ENCODE data around the gene GH1. TPM values are rescaled to one million over a fixed set of nuclear protein-coding genes. Genes with fewer than 3 reads are reported as not detected.
"Not testable (repeated sequence)": the region's sequence is repeated elsewhere in the genome, so short reads cannot be mapped to it uniquely, and the experiment has no call there.

The GH1 gene
- total RNA-seq, 1 experiment from 2014 or later: not detected

DNA sequence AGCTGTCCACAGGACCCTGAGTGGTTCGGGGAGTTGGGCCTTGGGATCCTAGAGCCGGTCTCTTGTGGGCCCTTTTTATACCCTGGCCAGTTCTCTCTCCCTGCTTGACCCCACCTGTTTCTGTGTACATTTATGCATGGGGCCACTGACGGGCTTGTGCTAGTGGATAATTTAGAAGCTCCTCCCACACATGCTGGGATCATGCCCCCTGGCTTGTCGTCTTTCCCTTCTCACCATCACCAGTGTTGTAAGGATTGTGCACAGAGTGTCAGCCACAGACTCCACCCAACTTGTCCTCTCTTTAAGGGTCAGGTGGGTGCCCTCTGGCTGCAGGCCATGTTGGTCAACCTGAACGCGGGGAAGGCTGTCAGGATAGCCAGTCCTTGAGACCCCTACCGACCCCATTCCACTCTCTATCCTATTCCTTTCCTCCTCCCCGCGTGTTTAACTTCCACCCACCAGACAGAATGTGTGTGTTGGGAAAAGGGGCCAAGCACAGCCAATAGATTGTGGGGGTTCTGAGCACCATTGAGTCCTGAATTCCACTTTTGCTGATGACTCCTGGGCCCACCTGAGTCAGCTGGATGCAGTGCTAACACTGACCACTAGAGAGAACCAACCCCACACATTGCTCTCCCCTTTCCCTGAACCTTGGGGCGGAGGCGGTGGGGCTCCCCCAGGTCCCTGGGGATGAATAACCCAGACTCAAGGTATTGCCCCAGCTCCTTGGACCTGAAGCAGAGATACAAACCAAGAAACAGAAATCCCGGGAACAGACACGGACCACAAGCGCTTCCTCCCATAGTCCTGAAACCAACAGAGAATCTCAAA, 21.9 kb downstream of the GH1 start, which contains the start of gene CSH1:
Gene CSH1 (minus strand): TSS at position 51 of the 831 bp plus-strand sequence. CDS start 63 bp downstream, outside the sequence.
- H3K36me3 ChIP-seq (ENCODE audit: control insufficient read depth, insufficient read depth, low read length); DNase-seq (ENCODE audit: low read depth, low spot score); BruUV-seq (replicated peaks); H3K9me3 ChIP-seq (ENCODE audit: control insufficient read depth, insufficient read depth, low read depth, low read length); H3K4me1 ChIP-seq (ENCODE audit: control insufficient read depth, insufficient read depth, low read length); H3K27me3 ChIP-seq (ENCODE audit: control insufficient read depth, insufficient read depth, low read length); intact Hi-C loops (cut with micrococcal nuclease; ENCODE audit: unreplicated experiment); ATAC-seq; H3K27ac ChIP-seq (ENCODE audit: low read length); POLR2A ChIA-PET; CTCF ChIA-PET; in situ Hi-C loops (cut with HindIII; ENCODE audit: low pct_unique_long_range_greater_than_20kb, low sequenced_read_pairs); H3K4me3 ChIP-seq (ENCODE audit: low read depth in 2 of 2, low read length in 2 of 2): not testable (repeated sequence)

DNA sequence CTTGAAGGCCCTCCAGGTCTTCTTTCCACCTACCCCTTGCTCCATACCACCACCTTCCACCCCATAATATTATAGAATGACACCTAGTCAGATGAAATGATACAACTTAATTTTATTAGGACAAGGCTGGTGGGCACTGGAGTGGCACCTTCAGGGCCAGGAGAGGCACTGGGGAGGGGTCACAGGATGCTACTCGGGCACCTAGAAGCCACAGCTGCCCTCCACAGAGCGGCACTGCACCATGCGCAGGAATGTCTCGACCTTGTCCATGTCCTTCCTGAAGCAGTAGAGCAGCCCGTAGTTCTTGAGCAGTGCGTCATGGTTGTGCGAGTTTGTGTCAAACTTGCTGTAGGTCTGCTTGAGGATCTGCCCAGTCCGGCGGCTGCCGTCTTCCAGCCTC, 23.8 kb downstream of the GH1 start:
- CTCF ChIA-PET; BruUV-seq (replicated peaks); DNase-seq (ENCODE audit: low read depth, low spot score): not testable (repeated sequence)

DNA sequence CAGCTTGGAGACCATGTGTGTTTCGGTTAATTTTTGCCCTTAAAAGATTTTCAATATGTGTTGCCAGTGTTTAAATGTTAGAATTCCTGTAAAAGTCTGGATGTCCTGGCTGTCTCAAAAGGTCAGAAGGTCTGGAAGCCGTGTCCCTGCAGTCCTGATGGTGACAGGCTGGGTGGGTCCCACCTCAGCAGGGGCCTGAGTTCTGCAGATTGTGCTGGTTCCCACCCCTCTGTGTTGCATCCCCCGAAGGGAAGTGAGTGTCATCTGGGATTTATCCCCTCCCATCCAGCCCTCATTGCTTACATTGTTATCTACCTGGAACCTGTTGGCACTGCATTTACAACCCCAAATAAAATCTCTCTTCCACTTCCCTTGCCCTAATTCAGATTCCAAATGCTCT, 24.6 kb downstream of the GH1 start:
- in situ Hi-C loops (cut with HindIII; ENCODE audit: low pct_unique_long_range_greater_than_20kb, low sequenced_read_pairs); BruUV-seq (replicated peaks); H3K27me3 ChIP-seq (ENCODE audit: control insufficient read depth, insufficient read depth, low read length); H3K4me3 ChIP-seq (ENCODE audit: low read depth in 2 of 2, low read length in 2 of 2); ATAC-seq; H3K4me1 ChIP-seq (ENCODE audit: control insufficient read depth, insufficient read depth, low read length); DNase-seq (ENCODE audit: low read depth, low spot score); intact Hi-C loops (cut with micrococcal nuclease; ENCODE audit: unreplicated experiment); H3K36me3 ChIP-seq (ENCODE audit: control insufficient read depth, insufficient read depth, low read length); H3K9me3 ChIP-seq (ENCODE audit: control insufficient read depth, insufficient read depth, low read depth, low read length); POLR2A ChIA-PET; H3K27ac ChIP-seq (ENCODE audit: low read length): not testable (repeated sequence)
- CTCF ChIA-PET: interaction anchor here (0.6 kb wide), 1 partner anchor 12 kb away, joined by 4 read pairs; the partner anchor contains the start of gene GH2

More for the DNA sequence above, 23.8 kb downstream of the GH1 start:
- POLR2A ChIA-PET; ATAC-seq; H3K4me1 ChIP-seq (ENCODE audit: control insufficient read depth, insufficient read depth, low read length); H3K36me3 ChIP-seq (ENCODE audit: control insufficient read depth, insufficient read depth, low read length); intact Hi-C loops (cut with micrococcal nuclease; ENCODE audit: unreplicated experiment); H3K27ac ChIP-seq (ENCODE audit: low read length); H3K4me3 ChIP-seq (ENCODE audit: low read depth in 2 of 2, low read length in 2 of 2); in situ Hi-C loops (cut with HindIII; ENCODE audit: low pct_unique_long_range_greater_than_20kb, low sequenced_read_pairs); H3K27me3 ChIP-seq (ENCODE audit: control insufficient read depth, insufficient read depth, low read length); H3K9me3 ChIP-seq (ENCODE audit: control insufficient read depth, insufficient read depth, low read depth, low read length): not testable (repeated sequence)

DNA sequence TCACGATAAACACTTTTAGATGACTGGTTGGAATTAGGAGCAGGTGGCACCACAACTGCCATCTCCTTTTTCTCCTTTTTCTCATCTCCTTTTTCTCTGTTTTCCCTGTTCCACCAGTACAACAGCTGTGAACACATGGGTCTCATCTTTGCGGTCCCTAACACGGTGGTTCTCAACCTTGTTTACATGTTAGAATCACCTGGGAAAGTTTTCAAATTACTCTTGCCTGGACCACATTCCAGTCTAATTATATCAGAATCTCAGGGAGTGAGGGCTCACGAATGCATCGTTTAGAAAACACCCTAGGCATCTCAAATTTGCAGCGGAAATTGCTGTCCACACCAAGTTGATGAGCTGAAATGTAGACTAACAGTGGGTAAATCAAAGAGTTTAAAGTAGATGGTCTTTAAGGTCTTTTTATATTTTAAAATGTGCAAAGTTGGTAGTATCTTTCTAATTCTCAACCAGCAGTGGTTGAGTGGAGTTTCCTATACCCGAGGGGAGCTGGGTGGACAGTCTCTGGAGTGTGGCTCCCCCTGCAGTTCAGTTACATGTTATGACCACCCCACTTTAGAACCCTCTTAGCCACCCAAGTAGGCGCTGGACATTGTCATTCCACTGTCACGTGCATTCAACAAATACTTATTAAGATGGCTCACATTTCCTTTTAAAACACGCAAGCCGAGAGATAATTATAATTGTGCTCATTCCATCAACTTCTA, 26.2 kb downstream of the GH1 start:
- intact Hi-C loops (cut with micrococcal nuclease; ENCODE audit: unreplicated experiment); H3K4me3 ChIP-seq (ENCODE audit: low read depth in 2 of 2, low read length in 2 of 2); in situ Hi-C loops (cut with HindIII; ENCODE audit: low pct_unique_long_range_greater_than_20kb, low sequenced_read_pairs); H3K9me3 ChIP-seq (ENCODE audit: control insufficient read depth, insufficient read depth, low read depth, low read length); POLR2A ChIA-PET; BruUV-seq (replicated peaks); H3K27ac ChIP-seq (ENCODE audit: low read length); H3K27me3 ChIP-seq (ENCODE audit: control insufficient read depth, insufficient read depth, low read length); ATAC-seq; H3K4me1 ChIP-seq (ENCODE audit: control insufficient read depth, insufficient read depth, low read length); H3K36me3 ChIP-seq (ENCODE audit: control insufficient read depth, insufficient read depth, low read length); DNase-seq (ENCODE audit: low read depth, low spot score): not testable (repeated sequence)
- TF ChIP-seq, protein P1, sequence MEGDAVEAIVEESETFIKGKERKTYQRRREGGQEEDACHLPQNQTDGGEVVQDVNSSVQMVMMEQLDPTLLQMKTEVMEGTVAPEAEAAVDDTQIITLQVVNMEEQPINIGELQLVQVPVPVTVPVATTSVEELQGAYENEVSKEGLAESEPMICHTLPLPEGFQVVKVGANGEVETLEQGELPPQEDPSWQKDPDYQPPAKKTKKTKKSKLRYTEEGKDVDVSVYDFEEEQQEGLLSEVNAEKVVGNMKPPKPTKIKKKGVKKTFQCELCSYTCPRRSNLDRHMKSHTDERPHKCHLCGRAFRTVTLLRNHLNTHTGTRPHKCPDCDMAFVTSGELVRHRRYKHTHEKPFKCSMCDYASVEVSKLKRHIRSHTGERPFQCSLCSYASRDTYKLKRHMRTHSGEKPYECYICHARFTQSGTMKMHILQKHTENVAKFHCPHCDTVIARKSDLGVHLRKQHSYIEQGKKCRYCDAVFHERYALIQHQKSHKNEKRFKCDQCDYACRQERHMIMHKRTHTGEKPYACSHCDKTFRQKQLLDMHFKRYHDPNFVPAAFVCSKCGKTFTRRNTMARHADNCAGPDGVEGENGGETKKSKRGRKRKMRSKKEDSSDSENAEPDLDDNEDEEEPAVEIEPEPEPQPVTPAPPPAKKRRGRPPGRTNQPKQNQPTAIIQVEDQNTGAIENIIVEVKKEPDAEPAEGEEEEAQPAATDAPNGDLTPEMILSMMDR (IDR thresholded peaks at IDR 0.05): peak; percentile 43
- CTCF ChIA-PET: interaction anchor here (0.6 kb wide), 1 partner anchor 231 kb away, joined by 5 read pairs; no protein-coding TSS in a partner anchor

Measured in Panc1 (cell line).